CD4-positive, alpha-beta memory T cell (primary cell): ENCODE measurements around the gene VAMP4. TPM values are rescaled to one million over a fixed set of nuclear protein-coding genes. Genes with fewer than 3 reads are reported as not detected.

Experiments
- CTCF ChIA-PET: fragments of 350-600 bp; sonication (Branson Sonifier 250); formaldehyde crosslinking; loops from one replicate; lab custom pipeline; 2021; ENCODE audit warnings: inconsistent platforms; ENCODE audit not compliant: partially characterized antibody; lab: Charles Lee
- POLR2A ChIA-PET: fragments of 350-600 bp; sonication (Branson Sonifier 250); formaldehyde crosslinking; loops from one replicate; lab custom pipeline; 2021; ENCODE audit not compliant: partially characterized antibody; lab: Charles Lee
- DNase-seq, 5 donors: peaks; one replicate each; pipeline versions ENCODE4 v3.0.0 to v3.0.0-alpha.2; 2020 to 2022; ENCODE audit warnings: mixed read lengths in 1 of 5
- H3K27ac ChIP-seq: one replicate; pipeline ENCODE4 v1.7.0; 2013; ENCODE audit warnings: low read depth, low read length
- H3K27me3 ChIP-seq: 2 replicates; pipeline ENCODE4 v1.7.0; 2013; ENCODE audit warnings: mild to moderate bottlenecking, low read length, moderate library complexity; ENCODE audit not compliant: insufficient read depth
- H3K36me3 ChIP-seq: 2 replicates; pipeline ENCODE4 v1.7.0; 2013; ENCODE audit warnings: mild to moderate bottlenecking, low read length, moderate library complexity; ENCODE audit not compliant: insufficient read depth
- H3K4me1 ChIP-seq: 2 replicates; pipeline ENCODE4 v1.7.0; 2013; ENCODE audit warnings: mild to moderate bottlenecking, low read length, moderate library complexity; ENCODE audit not compliant: insufficient read depth
- H3K4me3 ChIP-seq, 2 donors: one replicate each; pipeline ENCODE4 v1.7.0; 2013; ENCODE audit warnings: low read length in 2 of 2, mild to moderate bottlenecking in 1 of 2
- H3K9me3 ChIP-seq, 2 donors: one replicate each; pipeline ENCODE4 v1.7.0; 2013; ENCODE audit warnings: low read length in 2 of 2, control low read depth in 1 of 2; ENCODE audit not compliant: control insufficient read depth in 1 of 2
- H3K27ac Mint-ChIP-seq, 7 donors: one replicate each; pipeline ENCODE4 v1.8.0; 2020 to 2021; ENCODE audit warnings: mixed read lengths in 7 of 7, mild to moderate bottlenecking in 6 of 7, inconsistent platforms in 3 of 7, moderate library complexity in 3 of 7
- H3K27me3 Mint-ChIP-seq, 2 donors: one replicate each; pipeline ENCODE4 v1.8.0; 2020 to 2021; ENCODE audit warnings: mixed read lengths in 2 of 2
- H3K36me3 Mint-ChIP-seq, 2 donors: one replicate each; pipeline ENCODE4 v1.8.0; 2020 to 2021; ENCODE audit warnings: mixed read lengths in 2 of 2, inconsistent platforms in 1 of 2, mild to moderate bottlenecking in 1 of 2
- H3K4me1 Mint-ChIP-seq, 4 donors: one replicate each; pipeline ENCODE4 v1.8.0; 2020 to 2021; ENCODE audit warnings: mixed read lengths in 4 of 4, mild to moderate bottlenecking in 1 of 4
- H3K4me3 Mint-ChIP-seq, 8 donors: one replicate each; pipeline ENCODE4 v1.8.0; 2020 to 2021; ENCODE audit warnings: mixed read lengths in 8 of 8, mild to moderate bottlenecking in 7 of 8, moderate library complexity in 6 of 8, inconsistent platforms in 3 of 8
- H3K9me3 Mint-ChIP-seq, 8 donors: one replicate each; pipeline ENCODE4 v1.8.0; 2020 to 2021; ENCODE audit warnings: mixed read lengths in 8 of 8, mild to moderate bottlenecking in 5 of 8, inconsistent platforms in 3 of 8, moderate library complexity in 1 of 8
- intact Hi-C: fragments of 100-400 bp; cut with micrococcal nuclease; formaldehyde crosslinking; loops from one replicate; pipeline ENCODE4 v1.15.1; 2023
- polyA plus RNA-seq, 2 donors: library from polyadenylated mRNA; unstranded; fragments of 300-500 nt; fragmentation: Illumina TruSeq; gene quantifications; one replicate each; pipeline ENCODE4 v1.2.3, GENCODE V29; 2021
- total RNA-seq, 2 experiments: library from RNA; stranded (reverse); gene quantifications; one replicate each; pipeline ENCODE4 v1.2.3, GENCODE V29; 2021

The VAMP4 gene
- total and polyA plus RNA-seq, 4 experiments from 2014 or later: 25.0 to 32.6 (median 30.7) TPM

- no peaks in the 10 kb centered on the region for H3K9me3 ChIP-seq
- Mint-ChIP-seq H3K4me3 (peak overlapping the region in 7 of 8 donors; percentile 22 to 69 (median 58)), H3K27me3 (no peaks in the 10 kb centered on the region), H3K4me1 (peaks cover 39 to 78% (median 55%) of the 10 kb centered on the region in 4 donors), H3K36me3 (peaks cover 43 to 67% of the 10 kb centered on the region in 2 donors), H3K9me3 (peaks cover 0 to 4% (median 0%) of the 10 kb centered on the region in 8 donors), H3K27ac (peak overlapping the region in 6 of 7 donors; percentile 33 to 88 (median 66))
- no peak for DNase-seq
- H3K4me1 ChIP-seq: peaks cover 53% of the 10 kb centered on the region
- POLR2A ChIA-PET: interaction anchor here (1.6 kb wide), 1 partner anchor 43 kb away, joined by 7 read pairs; the partner anchor contains the start of gene VAMP4
- no peaks in the 10 kb centered on the region for H3K27me3 ChIP-seq
- no peak overlapping the region for H3K4me3 ChIP-seq
- H3K36me3 ChIP-seq: peaks cover 51% of the 10 kb centered on the region
- no peak overlapping the region for H3K27ac ChIP-seq
- CTCF ChIA-PET: interaction anchor here (1.6 to 5.4 kb wide), 2 partner anchors 16 to 43 kb away, joined by 7 to 26 read pairs; partner anchors contain the start of gene VAMP4
- intact Hi-C loops: loop anchor here (10.0 kb wide), 3 partner anchors 610 to 1930 kb away; partner anchors contain the start of genes KLHL20 and SCYL3
Measured at GRCh38 chr1:171784784-171785183, 42.9 kb upstream of the VAMP4 start.

GRCh38 chr1:171783816-171784530 lies 42.1 kb upstream of the VAMP4 start:
- CTCF ChIA-PET: interaction anchor here (5.4 kb wide), 1 partner anchor 17 kb away, joined by 26 read pairs; no protein-coding TSS in a partner anchor
- peaks cover 45% of the 10 kb centered on the region for H3K36me3 ChIP-seq
- Mint-ChIP-seq H3K4me1 (peaks cover 39 to 75% (median 54%) of the 10 kb centered on the region in 4 donors), H3K4me3 (peak overlapping the region in 6 of 8 donors; percentile 22 to 72 (median 54)), H3K36me3 (peaks cover 36 to 60% of the 10 kb centered on the region in 2 donors), H3K27ac (peak overlapping the region in 3 of 7 donors; percentile 22 to 86 (median 57)), H3K9me3 (peaks cover 0 to 4% (median 0%) of the 10 kb centered on the region in 8 donors), H3K27me3 (no peaks in the 10 kb centered on the region)
- H3K27ac ChIP-seq: no peak overlapping the region
- no peaks in the 10 kb centered on the region for H3K27me3 ChIP-seq
- H3K4me3 ChIP-seq: no peak overlapping the region
- POLR2A ChIA-PET: interaction anchor here (1.6 kb wide), 1 partner anchor 42 kb away, joined by 7 read pairs; the partner anchor contains the start of gene VAMP4
- no peaks in the 10 kb centered on the region for H3K9me3 ChIP-seq
- DNase-seq: no peak
- H3K4me1 ChIP-seq: peaks cover 53% of the 10 kb centered on the region
- intact Hi-C loops: loop anchor here (10.0 kb wide), 3 partner anchors 611 to 1931 kb away; partner anchors contain the start of genes KLHL20 and SCYL3

GRCh38 chr1:171781176-171781875 lies 39.5 kb upstream of the VAMP4 start, which contains the start of gene METTL13:
Gene METTL13 (plus strand): TSS chr1:171781660. CDS start chr1:171781968, 308 bp downstream.
- intact Hi-C loops: loop anchor here (1.0 to 10.0 kb wide), 9 partner anchors 13 to 1933 kb away; partner anchors contain the start of genes DNM3, KLHL20, PRRC2C and SCYL3
- Mint-ChIP-seq H3K27me3 (no peaks in the 10 kb centered on the region), H3K4me3 (peak within 1 kb of the TSS; percentile 94 to 100 (median 96)), H3K4me1 (peaks cover 37 to 67% (median 48%) of the 10 kb centered on the region in 4 donors), H3K36me3 (peaks cover 20 to 36% of the 10 kb centered on the region in 2 donors), H3K9me3 (peaks cover 0 to 2% (median 0%) of the 10 kb centered on the region in 8 donors), H3K27ac (peak within 1 kb of the TSS; percentile 86 to 99 (median 98))
- H3K36me3 ChIP-seq: peaks cover 20% of the 10 kb centered on the region
- peak; percentile 98 to 100 (median 99) for DNase-seq
- no peaks in the 10 kb centered on the region for H3K9me3 ChIP-seq
- no peaks in the 10 kb centered on the region for H3K27me3 ChIP-seq
- peak within 1 kb of the TSS; percentile 71 for H3K27ac ChIP-seq
- CTCF ChIA-PET: interaction anchor here (1.4 to 4.9 kb wide), 4 partner anchors 19 to 39 kb away, joined by 3 to 31 read pairs (median 4); partner anchors contain the start of gene VAMP4
- H3K4me3 ChIP-seq: peak within 1 kb of the TSS; percentile 92 to 99
- H3K4me1 ChIP-seq: peaks cover 53% of the 10 kb centered on the region
- POLR2A ChIA-PET: interaction anchor here (0.7 to 5.7 kb wide), 16 partner anchors 15 to 1986 kb away, joined by 3 to 173 read pairs (median 3); partner anchors contain the start of genes DNM3, FMO4, METTL18 and PRRC2C

GRCh38 chr1:171780583-171781175 lies 38.8 kb upstream of the VAMP4 start:
- H3K4me3 ChIP-seq: peak overlapping the region in 1 of 2 donors; percentile 36
- H3K9me3 Mint-ChIP-seq: peaks cover 0 to 2% (median 0%) of the 10 kb centered on the region in 8 donors
- ChIA-PET POLR2A (interaction anchor here (0.6 to 5.7 kb wide), 17 partner anchors 15 to 1986 kb away, joined by 3 to 173 read pairs (median 3); partner anchors contain the start of genes DNM3, FMO4, METTL18 and PRRC2C), CTCF (interaction anchor here (1.4 to 4.9 kb wide), 3 partner anchors 18 to 38 kb away, joined by 3 to 31 read pairs (median 5); partner anchors contain the start of gene VAMP4)
- peak overlapping the region; percentile 94 to 100 (median 96) for H3K4me3 Mint-ChIP-seq
- intact Hi-C loops: loop anchor here (1.0 to 10.0 kb wide), 9 partner anchors 14 to 1934 kb away; partner anchors contain the start of genes DNM3, KLHL20, PRRC2C and SCYL3
- peaks cover 14 to 29% of the 10 kb centered on the region in 2 donors for H3K36me3 Mint-ChIP-seq
- peak overlapping the region; percentile 86 to 99 (median 98) for H3K27ac Mint-ChIP-seq
- H3K27me3 ChIP-seq: no peaks in the 10 kb centered on the region
- H3K4me1 Mint-ChIP-seq: peaks cover 35 to 61% (median 45%) of the 10 kb centered on the region in 4 donors
- peak in 1 of 5 donors; percentile 39 for DNase-seq
- no peaks in the 10 kb centered on the region for H3K9me3 ChIP-seq
- peak overlapping the region; percentile 71 for H3K27ac ChIP-seq
- H3K36me3 ChIP-seq: peaks cover 13% of the 10 kb centered on the region
- peaks cover 52% of the 10 kb centered on the region for H3K4me1 ChIP-seq
- H3K27me3 Mint-ChIP-seq: no peaks in the 10 kb centered on the region

- Histone ChIP-seq H3K27me3 (peaks cover 3% of the 10 kb centered on the region), H3K4me1 (no peaks in the 10 kb centered on the region), H3K27ac (no peak overlapping the region), H3K9me3 (no peaks in the 10 kb centered on the region), H3K4me3 (no peak overlapping the region), H3K36me3 (no peaks in the 10 kb centered on the region)
- Mint-ChIP-seq H3K27me3 (peaks cover 9 to 10% of the 10 kb centered on the region in 2 donors), H3K9me3 (peaks cover 0 to 2% (median 0%) of the 10 kb centered on the region in 8 donors), H3K4me1 (no peaks in the 10 kb centered on the region), H3K4me3 (no peak overlapping the region), H3K36me3 (no peaks in the 10 kb centered on the region), H3K27ac (no peak overlapping the region)
- DNase-seq: no peak
- POLR2A ChIA-PET: no interaction called here
- CTCF ChIA-PET: no interaction called here
- intact Hi-C loops: no loop called here
Measured at GRCh38 chr1:171772312-171772711, 30.4 kb upstream of the VAMP4 start.

GRCh38 chr1:171769754-171770153 lies 27.9 kb upstream of the VAMP4 start:
- CTCF ChIA-PET: no interaction called here
- peaks cover 12% of the 10 kb centered on the region in 2 donors for H3K27me3 Mint-ChIP-seq

More at GRCh38 chr1:171769754-171770153, 27.9 kb upstream of the VAMP4 start:
- no peak for DNase-seq
- Mint-ChIP-seq H3K9me3 (peaks cover 0 to 2% (median 0%) of the 10 kb centered on the region in 8 donors), H3K4me1 (no peaks in the 10 kb centered on the region), H3K4me3 (no peak overlapping the region), H3K36me3 (no peaks in the 10 kb centered on the region), H3K27ac (no peak overlapping the region)
- intact Hi-C loops: no loop called here
- peaks cover 3% of the 10 kb centered on the region for H3K27me3 ChIP-seq
- no peaks in the 10 kb centered on the region for H3K4me1 ChIP-seq
- H3K9me3 ChIP-seq: no peaks in the 10 kb centered on the region
- no peak overlapping the region for H3K27ac ChIP-seq
- no peaks in the 10 kb centered on the region for H3K36me3 ChIP-seq
- POLR2A ChIA-PET: no interaction called here
- no peak overlapping the region for H3K4me3 ChIP-seq
